Stomach (tissue), 9 donors: Measurements from ENCODE around the gene CRTC2. TPM values are rescaled to one million over a fixed set of nuclear protein-coding genes. Genes with fewer than 3 reads are reported as not detected.

ENCODE experiments used
- DNase-seq, 2 donors: peaks; one replicate each; pipeline versions ENCODE4 v3.0.0 to v3.0.0-alpha.2; 2013 to 2019
- H3K27ac ChIP-seq, 5 donors: fragments of 200-600 bp in 4 of 5; sonication (generic) in 4 of 5; one replicate each; pipeline ENCODE4 v1.5.1; 2013 to 2019; ENCODE audit warnings: mild to moderate bottlenecking in 1 of 5, moderate library complexity in 1 of 5
- H3K27me3 ChIP-seq, 3 donors: fragments of 200-600 bp; sonication (generic); one replicate each; pipeline ENCODE4 v1.5.1; 2017 to 2019; ENCODE audit warnings: mixed run types in 1 of 3
- H3K36me3 ChIP-seq, 4 donors: fragments of 200-600 bp; sonication (generic); 1 replicate in 3 of 4; 2 replicates in 1 of 4; pipeline ENCODE4 v1.5.1; 2016 to 2019
- H3K4me1 ChIP-seq, 4 donors: fragments of 200-600 bp; sonication (generic); one replicate each; pipeline ENCODE4 v1.5.1; 2016 to 2019
- H3K4me3 ChIP-seq, 4 donors: fragments of 200-600 bp; sonication (generic) in 3 of 4; one replicate each; pipeline ENCODE4 v1.5.1; 2016 to 2019; ENCODE audit warnings: mild to moderate bottlenecking in 1 of 4
- H3K9me3 ChIP-seq, 4 donors: fragments of 200-600 bp; sonication (generic); one replicate each; pipeline ENCODE4 v1.5.1; 2016 to 2019
- CTCF ChIP-seq, 7 experiments: fragments of 450-650 bp in 4 of 7; fragments of 200-600 bp in 3 of 7; sonication (generic) in 3 of 7; IDR thresholded peaks; one replicate each; pipeline ENCODE4 v1.5.1; 2016 to 2019; ENCODE audit warnings: antibody characterized with exemption in 7 of 7, control low read depth in 2 of 7, mild to moderate bottlenecking in 1 of 7
- EP300 ChIP-seq: sonication (generic); formaldehyde crosslinking; IDR thresholded peaks from one replicate; pipeline ENCODE4 v1.6.1; 2017; ENCODE audit warnings: antibody characterized with exemption
- POLR2A ChIP-seq, 4 donors: fragments of 450-650 bp; IDR thresholded peaks; one replicate each; pipeline ENCODE4 v1.6.1; 2016; ENCODE audit warnings: antibody characterized with exemption in 4 of 4, control low read depth in 2 of 4, mild to moderate bottlenecking in 1 of 4, moderate library complexity in 1 of 4
- POLR2AphosphoS5 ChIP-seq, 3 donors: sonication (generic); formaldehyde crosslinking; IDR thresholded peaks; one replicate each; pipeline ENCODE4 v1.6.1; 2016; ENCODE audit warnings: antibody characterized with exemption in 3 of 3
- WGBS, 5 donors: extraction: QIAGEN DNeasy Blood & Tissue Kit in 3 of 5; methylation state at CpG; one replicate each; pipeline versions ENCODE4 v1.1.5 to v1.1.7; 2013 to 2018; 5-methylcytosine and 5-hydroxymethylcytosine counted together
- intact Hi-C: fragments of 100-400 bp; cut with DNase I; formaldehyde crosslinking; loops from one replicate; pipeline ENCODE4 v1.15.1; 2023; ENCODE audit warnings: low total_unique reads
- polyA plus RNA-seq, 3 donors: library from polyadenylated mRNA; stranded (reverse); fragments of 200-250 nt; gene quantifications; one replicate each; pipeline ENCODE4 v1.2.3, GENCODE V29; 2013
- total RNA-seq, 5 donors: library from RNA; depleted of rRNA; stranded (reverse); fragments of >200 nt; gene quantifications; one replicate each; pipeline versions ENCODE4 v1.1.0 to v1.2.3, GENCODE V29; 2014 to 2016
- donor health status: healthy with polysubstance abuse.
- donor health status: Bipolar disorder and iron deficiency.
- donor health status: healthy.

The CRTC2 gene
- total and polyA plus RNA-seq, 8 donors: 1.4 to 49.6 (median 21.6) TPM

DNA sequence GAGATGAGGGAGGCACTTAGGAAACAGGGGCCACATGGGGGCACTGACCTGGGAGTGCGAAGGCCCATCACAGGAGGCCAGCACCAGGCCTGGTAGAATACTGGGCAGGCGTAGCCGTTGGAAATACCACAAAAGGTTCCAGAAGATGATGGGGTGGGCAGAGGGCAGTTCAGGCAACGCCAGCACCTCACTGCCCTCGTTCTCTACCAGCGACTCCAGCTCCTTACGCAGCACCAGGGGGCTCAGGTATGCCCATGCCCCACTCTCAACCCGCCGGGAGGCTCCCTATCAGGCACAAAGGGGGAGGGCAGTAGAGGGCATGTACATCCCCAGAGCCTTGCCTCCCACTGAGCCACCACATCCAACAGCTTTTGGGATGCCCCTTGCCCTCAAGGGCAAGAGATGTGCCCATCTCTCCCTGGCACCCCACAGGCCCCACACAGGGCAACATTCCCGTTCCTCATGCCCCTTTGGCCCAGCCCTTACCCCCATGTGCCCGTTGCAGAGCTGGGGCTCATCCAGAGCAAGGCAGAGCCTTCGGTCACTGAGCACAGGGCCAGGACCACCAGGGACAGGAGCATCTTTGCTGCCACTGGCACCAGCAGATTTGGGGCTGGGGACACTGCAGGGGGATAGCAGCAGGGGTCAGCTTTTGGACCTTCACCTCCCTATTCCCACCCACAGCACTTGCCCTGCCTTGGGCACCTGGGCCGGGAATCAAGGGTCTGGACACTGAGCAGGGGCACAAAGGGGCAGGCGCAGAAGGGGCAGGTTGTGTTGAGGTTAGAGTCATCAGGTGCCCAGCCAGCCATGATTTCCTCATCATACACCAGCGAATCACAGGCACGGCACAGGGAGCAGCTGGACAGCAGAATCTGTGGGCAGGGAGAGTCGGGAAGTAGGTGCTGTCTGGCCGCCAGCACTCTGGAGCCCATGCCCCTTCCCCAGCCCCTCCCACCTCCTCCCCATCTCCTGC lies 26.0 kb downstream of the CRTC2 start:
- Histone ChIP-seq H3K4me1 (no peaks in the 10 kb centered on the region), H3K36me3 (peaks cover 63 to 87% (median 84%) of the 10 kb centered on the region in 4 donors), H3K9me3 (no peaks in the 10 kb centered on the region), H3K27me3 (no peaks in the 10 kb centered on the region), H3K4me3 (no peak overlapping the region), H3K27ac (no peak overlapping the region)
- 94 to 97% (median 96%) methylated on average over 13 to 18 of the region's 18 CpGs for WGBS, 5 donors
- DNase-seq: no peak
- TF ChIP-seq EP300 (no peak), POLR2A (IDR thresholded peaks at IDR 0.05) (no peak), CTCF (IDR thresholded peaks at IDR 0.05) (no peak), POLR2AphosphoS5 (IDR thresholded peaks at IDR 0.05) (no peak)
- intact Hi-C loops: no loop called here

- Histone ChIP-seq H3K27me3 (no peaks in the 10 kb centered on the region), H3K4me3 (no peak overlapping the region), H3K4me1 (no peaks in the 10 kb centered on the region), H3K9me3 (no peaks in the 10 kb centered on the region), H3K36me3 (peaks cover 41 to 65% (median 62%) of the 10 kb centered on the region in 4 donors), H3K27ac (no peak overlapping the region)
- intact Hi-C loops: no loop called here
- TF ChIP-seq POLR2AphosphoS5 (IDR thresholded peaks at IDR 0.05): no peak
- TF ChIP-seq CTCF (IDR thresholded peaks at IDR 0.05): no peak
- no peak for TF ChIP-seq EP300
- WGBS, 5 donors: 78 to 88% (median 84%) methylated on average over 14 of the region's 14 CpGs
- DNase-seq: no peak
These were observed 28.1 kb downstream of the CRTC2 start for GRCh38 chr1:153929981-153930948.

- Histone ChIP-seq H3K9me3 (no peaks in the 10 kb centered on the region), H3K4me3 (no peak overlapping the region), H3K4me1 (peaks cover 0 to under 1% (median under 1%) of the 10 kb centered on the region in 4 donors), H3K27ac (peak overlapping the region in 2 of 5 donors; percentile 7 to 46), H3K36me3 (peaks cover 33 to 57% (median 54%) of the 10 kb centered on the region in 4 donors), H3K27me3 (no peaks in the 10 kb centered on the region)
- WGBS, 5 donors: 81 to 90% (median 86%) methylated on average over 5 of the region's 5 CpGs
- no peak for DNase-seq
- TF ChIP-seq POLR2A (IDR thresholded peaks at IDR 0.05) (no peak), POLR2AphosphoS5 (IDR thresholded peaks at IDR 0.05) (no peak), CTCF (IDR thresholded peaks at IDR 0.05) (no peak), EP300 (no peak)
- intact Hi-C loops: no loop called here
These were observed 29.0 kb downstream of the CRTC2 start for GRCh38 chr1:153929426-153929825.

DNA sequence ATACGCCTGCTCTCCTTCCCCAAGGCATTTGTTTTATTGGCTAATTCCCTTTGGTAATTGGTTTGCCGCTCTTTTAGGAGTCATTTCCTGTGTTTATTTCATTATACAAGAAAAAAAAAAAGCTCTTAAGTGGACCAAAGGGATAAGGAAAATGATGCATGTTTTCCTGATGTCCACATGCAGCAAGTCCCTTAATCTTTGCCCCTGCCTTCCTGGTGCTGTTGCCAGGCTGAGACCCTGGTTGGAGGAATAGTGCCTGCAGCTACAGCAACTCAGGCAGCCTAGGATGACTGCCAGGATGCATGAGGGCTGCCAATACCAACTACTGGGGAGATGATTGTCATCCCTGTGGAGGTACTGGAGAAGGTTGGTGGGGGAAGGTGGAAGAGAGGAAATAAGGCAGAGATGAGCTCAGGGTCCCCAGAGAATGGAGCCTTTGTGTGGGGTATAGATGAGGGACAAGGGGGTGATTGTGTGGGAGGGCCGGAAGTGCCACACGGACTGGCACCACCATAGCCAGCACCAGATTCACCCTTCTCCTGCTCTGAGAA lies 29.5 kb downstream of the CRTC2 start:
- TF ChIP-seq POLR2AphosphoS5 (IDR thresholded peaks at IDR 0.05) (no peak), CTCF (IDR thresholded peaks at IDR 0.05) (no peak), EP300 (no peak), POLR2A (IDR thresholded peaks at IDR 0.05) (no peak)
- WGBS, 5 donors: 63 to 74% (median 70%) methylated on average over 4 of the region's 4 CpGs

More for the DNA sequence above, 29.5 kb downstream of the CRTC2 start:
- Histone ChIP-seq H3K27me3 (no peaks in the 10 kb centered on the region), H3K4me1 (peaks cover 3 to 7% (median 5%) of the 10 kb centered on the region in 4 donors), H3K4me3 (no peak overlapping the region), H3K27ac (peak overlapping the region in 2 of 5 donors; percentile 7 to 46), H3K9me3 (no peaks in the 10 kb centered on the region), H3K36me3 (peaks cover 27 to 51% (median 48%) of the 10 kb centered on the region in 4 donors)
- DNase-seq: no peak
- intact Hi-C loops: no loop called here
